IMR-90 (cell line): Measurements from ENCODE around the gene FAM168A.

Experiments
- CTCF ChIP-seq: conservative IDR thresholded peaks from 2 replicates; pipeline ENCODE4 v1.5.1; 2012; ENCODE audit warnings: mild to moderate bottlenecking, low read depth, low read length, improper control_type of control experiment
- POLR2A ChIP-seq: IDR thresholded peaks from 2 replicates; pipeline ENCODE4 v1.6.1; 2012; ENCODE audit warnings: mild to moderate bottlenecking, low read depth, low read length

DNA sequence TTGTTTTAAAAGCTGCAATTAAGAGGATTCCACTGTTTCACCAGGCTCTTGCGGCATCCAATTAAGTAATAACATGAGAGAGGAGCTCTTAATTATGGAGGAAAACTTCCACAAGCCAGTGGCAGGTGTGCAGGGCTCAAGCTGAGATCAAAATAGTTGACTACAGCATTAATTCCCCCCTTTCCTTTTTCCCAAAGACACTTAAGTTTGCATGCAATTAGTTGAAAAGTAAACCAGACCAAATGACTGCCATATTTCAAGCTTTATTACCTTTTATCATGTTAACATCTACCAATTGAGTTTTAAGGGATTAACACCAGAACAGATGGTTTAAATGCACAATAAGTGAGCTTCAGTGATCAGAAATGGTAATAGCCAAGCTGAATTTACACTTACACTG is 32.1 kb downstream of the FAM168A start:
- no peak for TF ChIP-seq CTCF
- TF ChIP-seq POLR2A: no peak
